ENCODE results near the gene SMARCAD1.
"Not testable (repeated sequence)": the region's sequence is repeated elsewhere in the genome, so short reads cannot be mapped to it uniquely, and the experiment has no call there.

SMARCAD1 gene

GRCh38 chr4:94295473-94295872 lies 87.8 kb downstream of the SMARCAD1 start:
- not testable (repeated sequence) for DNase-seq (ENCODE audit: low spot score)

- no peak for DNase-seq (ENCODE audit: low spot score)
These were observed 91.1 kb downstream of the SMARCAD1 start for GRCh38 chr4:94298725-94299252.

- no peak for DNase-seq (ENCODE audit: low spot score)
These were observed 94.5 kb downstream of the SMARCAD1 start for GRCh38 chr4:94302191-94302590.

DNA sequence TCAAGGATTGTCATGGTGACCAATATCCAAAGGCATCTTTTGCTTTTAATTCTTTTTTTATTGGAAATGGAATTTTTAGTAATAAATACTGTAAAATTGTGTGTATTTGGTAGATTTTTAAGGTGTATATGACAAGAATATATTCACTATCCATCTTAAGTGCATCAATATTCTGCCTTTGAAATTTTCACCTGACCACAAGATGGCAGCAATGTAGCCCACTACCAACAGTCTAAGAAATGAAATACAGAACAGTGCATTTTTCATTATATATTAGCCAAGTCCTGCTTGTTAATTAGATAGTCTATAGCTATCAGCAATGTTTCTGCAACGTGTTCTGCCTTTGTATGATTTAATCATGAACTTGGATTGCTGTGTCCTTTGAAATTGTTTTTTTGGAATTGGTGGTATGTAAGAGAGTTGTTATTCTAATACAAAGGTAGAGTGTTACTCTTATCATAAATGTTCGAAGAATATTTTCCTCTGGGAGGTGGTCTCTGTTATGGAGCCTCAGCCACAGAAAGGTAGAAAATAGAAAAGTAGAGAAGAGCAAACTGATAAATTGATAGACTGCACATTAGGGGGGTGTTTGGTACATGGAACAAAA lies 96.8 kb downstream of the SMARCAD1 start:
- DNase-seq (ENCODE audit: low spot score), result peak; percentile 13

GRCh38 chr4:94305466-94306225 lies 98.0 kb downstream of the SMARCAD1 start:
- DNase-seq (ENCODE audit: low spot score), result peak; percentile 6

GRCh38 chr4:94306713-94307112 lies 99.0 kb downstream of the SMARCAD1 start:
- DNase-seq (ENCODE audit: low spot score), result no peak

DNA sequence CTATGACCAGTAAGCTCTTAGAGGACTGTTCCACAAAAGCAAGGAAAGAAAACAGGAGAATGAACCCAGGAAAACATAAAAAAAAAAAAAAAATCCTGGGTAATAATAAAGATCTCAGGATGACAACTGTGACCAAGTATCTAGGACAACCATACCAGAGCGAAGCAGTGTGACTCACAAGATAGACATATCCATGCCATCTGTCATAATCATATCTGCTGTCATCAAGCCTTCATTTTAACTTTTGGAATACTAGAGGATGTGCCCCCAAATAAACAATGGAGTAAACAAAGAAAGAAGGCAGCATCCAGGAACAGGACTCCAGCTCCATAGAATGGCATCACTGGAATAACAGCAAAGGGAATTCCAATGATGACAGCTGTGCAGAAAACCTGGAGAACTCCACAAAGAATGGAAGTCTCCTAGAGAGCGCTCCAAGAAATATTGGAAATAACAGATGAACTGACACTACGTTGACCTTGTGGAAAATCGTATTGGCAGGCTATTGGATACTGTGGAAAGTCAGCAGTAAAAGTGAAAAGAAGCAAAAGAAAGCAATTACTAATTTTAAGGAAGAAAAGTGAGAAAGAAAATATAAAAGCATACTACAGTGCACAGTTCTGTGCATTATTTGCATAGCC lies 99.7 kb downstream of the SMARCAD1 start:
- DNase-seq (ENCODE audit: low spot score), result peak; percentile 4

- not testable (repeated sequence) for DNase-seq (ENCODE audit: low spot score)
These were observed 112.3 kb downstream of the SMARCAD1 start for GRCh38 chr4:94319927-94320326.

DNA sequence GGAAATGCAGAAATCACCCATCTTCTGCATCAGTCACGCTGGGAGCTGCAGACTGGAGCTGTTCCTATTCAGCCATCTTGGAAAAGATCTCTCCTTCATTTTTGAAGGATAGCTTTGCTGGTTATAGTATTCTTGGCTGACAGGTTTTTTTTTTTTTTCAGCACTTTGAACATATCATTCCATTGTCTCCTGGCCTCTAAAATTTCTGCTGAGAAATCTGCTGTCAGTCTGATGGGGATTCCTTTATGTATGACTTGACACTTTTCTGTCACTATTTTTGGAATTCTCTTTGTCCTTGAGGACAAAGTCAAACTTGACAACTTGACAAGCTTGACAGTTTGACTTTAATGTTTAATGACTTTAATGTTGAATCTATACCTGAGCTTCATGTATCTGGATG lies 118.2 kb downstream of the SMARCAD1 start:
- DNase-seq (ENCODE audit: low spot score), result no peak

DNA sequence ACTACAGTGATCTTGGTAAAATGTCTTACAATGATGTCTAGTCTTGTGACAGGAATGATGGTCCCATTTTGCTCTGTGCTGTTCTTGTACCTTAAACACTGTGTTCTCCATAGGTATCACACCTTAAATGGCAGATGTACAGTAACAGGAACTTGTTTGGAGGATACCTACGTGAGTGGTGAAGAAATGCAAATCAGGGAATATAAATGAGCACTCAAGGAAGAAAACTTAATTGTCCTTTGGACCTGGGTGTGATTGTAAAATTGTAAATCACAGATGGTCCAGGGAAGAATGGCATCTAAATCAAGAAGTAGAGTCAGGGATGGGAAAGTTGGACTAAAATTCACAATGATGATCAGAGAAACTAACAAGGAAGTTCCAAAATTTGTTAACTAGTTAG lies 122.3 kb downstream of the SMARCAD1 start:
- DNase-seq (ENCODE audit: low spot score), result no peak

DNA sequence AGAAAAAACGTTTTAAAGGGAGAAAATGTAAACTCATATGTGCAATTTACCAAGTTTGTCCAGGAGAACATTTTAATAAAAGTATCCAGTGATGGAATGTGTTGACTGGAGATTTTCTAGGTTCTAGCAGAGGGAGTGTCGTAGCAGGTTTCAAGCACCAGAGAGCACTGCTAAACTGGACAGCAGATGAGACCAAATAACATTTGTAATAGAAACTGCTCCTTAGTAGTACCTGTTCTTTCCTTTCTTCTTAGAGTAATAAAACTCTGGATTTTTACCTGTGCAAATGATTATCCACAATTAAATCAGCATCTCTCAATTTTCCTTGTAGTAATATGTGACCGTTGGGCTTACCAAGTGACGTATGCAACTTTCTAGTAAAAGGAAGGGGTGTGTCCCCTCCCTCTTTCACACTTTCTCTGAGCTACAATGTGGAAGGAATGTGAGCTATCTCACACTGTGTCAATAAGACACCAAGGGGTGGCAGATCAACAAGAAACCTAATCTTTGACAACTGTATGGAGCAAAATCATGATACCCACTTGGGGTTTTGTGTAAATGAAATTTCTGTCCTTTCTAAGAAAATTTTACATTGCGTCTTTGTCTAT lies 125.4 kb downstream of the SMARCAD1 start:
- no peak for DNase-seq (ENCODE audit: low spot score)

DNA sequence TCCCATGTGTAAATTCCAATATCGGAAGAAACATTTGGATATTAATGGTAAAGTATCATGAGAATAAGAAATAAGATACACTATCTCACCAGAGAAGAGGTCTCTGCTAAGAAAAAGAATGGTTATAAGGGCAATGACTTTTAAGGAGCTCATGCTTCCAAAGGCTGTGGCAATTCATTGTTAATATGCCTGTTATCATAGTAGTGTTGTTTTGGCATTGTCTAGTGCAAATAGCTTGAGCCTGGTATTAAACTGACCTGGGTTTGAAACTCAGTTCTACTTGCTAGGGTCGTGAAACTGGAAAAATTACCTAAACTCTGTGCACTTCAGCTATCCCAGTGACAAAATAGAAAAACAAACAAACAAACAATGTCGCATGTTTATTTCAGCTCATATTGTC lies 126.2 kb downstream of the SMARCAD1 start:
- no peak for DNase-seq (ENCODE audit: low spot score)

DNA sequence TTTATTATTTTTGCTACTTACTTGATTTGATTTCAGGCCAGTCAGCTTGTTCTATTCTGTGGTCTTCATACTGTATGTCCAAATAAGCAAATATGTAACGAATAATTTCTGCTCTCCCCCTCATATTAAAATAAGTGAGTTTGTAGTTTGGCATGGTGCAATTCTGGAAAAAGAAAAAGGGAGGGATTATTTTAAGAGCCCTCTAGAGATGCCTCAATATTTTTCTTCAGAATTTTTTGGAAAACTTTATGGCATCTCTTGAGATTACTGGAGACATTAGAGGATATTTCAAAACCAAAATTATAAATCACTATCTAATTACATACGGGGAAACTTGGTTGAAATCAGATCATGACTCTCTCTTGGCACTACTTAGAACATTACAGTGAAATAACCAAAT lies 126.8 kb downstream of the SMARCAD1 start:
- no peak for DNase-seq (ENCODE audit: low spot score)

DNA sequence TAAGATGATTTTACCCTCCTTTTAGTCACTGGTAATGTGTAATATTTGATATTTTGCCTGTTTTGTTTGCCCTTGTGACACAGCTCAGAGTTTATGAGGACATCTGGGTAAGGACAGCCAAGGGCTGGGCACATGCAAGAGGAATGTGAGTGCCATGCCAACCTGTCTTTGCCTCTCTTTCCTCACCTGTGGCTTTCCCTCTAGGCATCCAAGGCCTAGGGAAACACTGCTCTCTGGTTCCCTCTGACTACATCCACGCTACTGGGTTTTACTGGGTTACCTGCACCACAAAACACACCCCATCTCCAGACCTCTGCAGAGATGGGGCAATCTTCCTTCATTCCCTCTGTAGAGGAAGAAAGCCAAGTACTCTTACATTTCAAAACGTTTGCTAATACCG lies 127.3 kb downstream of the SMARCAD1 start:
- DNase-seq (ENCODE audit: low spot score), result no peak

DNA sequence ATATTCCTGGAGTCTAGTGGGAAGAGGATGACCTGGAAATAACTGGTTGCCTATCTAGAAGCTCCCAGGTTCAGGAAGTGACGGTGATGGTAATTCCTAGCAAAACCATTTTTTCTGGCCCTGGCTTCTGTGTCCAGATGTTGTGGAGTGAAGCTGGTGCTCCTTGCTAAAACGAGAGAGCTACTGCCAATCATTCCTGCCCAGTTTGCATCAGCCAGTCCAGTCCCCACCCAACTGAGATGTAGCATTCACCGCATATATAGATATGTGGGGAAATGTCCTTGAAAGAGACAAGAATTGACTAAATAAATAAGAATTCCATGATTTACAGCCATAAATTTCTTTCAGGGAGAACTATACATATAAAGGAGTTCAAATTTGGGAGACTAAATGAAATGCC lies 128.6 kb downstream of the SMARCAD1 start:
- DNase-seq (ENCODE audit: low spot score), result no peak

GRCh38 chr4:94336791-94337190 lies 129.1 kb downstream of the SMARCAD1 start:
- DNase-seq (ENCODE audit: low spot score), result not testable (repeated sequence)

- no peak for DNase-seq (ENCODE audit: low spot score)
These were observed 131.2 kb downstream of the SMARCAD1 start for GRCh38 chr4:94338681-94339351.

DNA sequence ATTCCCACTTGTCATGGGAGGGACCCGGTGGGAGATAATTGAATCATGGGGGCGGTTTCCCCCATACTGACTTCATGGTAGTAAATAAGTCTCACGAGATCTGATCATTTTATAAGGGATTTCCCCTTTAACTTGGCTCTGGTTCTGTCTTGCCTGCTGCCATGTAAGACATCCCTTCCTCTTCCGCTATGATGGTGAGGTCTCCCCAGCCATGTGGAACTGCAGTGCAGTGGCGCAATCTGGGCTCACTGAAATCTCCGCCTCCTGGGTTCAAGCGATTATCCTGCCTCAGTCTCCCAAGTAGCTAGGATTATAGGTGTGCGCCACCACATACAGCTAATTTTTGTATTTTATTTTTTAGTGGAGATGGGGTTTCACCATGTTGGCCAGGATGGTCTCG lies 132.1 kb downstream of the SMARCAD1 start:
- no peak for DNase-seq (ENCODE audit: low spot score)

Measured in AG08395 (cell line).